Smooth muscle cell (in vitro differentiated cells): Measurements from ENCODE around the gene SORCS1. TPM values are rescaled to one million over a fixed set of nuclear protein-coding genes. Genes with fewer than 3 reads are reported as not detected.
A peak's percentile ranks its signal among the peaks of the same experiment; 100 is the strongest.

ENCODE experiments used
- DNase-seq: peaks from one replicate; lab custom pipeline; 2025; ENCODE audit not compliant: unreplicated experiment; lab: John Stamatoyannopoulos, UW
- H2AFZ ChIP-seq: fragments of 200-600 bp; sonication (generic); 2 replicates; pipeline ENCODE4 v1.6.0; 2016; ENCODE audit warnings: antibody characterized with exemption, low read depth, mild to moderate bottlenecking
- H3F3A ChIP-seq: fragments of 200-600 bp; sonication (generic); 2 replicates; pipeline ENCODE4 v1.6.0; 2017; ENCODE audit warnings: antibody characterized with exemption, low read depth
- H3K27ac ChIP-seq: fragments of 200-600 bp; sonication (generic); 2 replicates; pipeline ENCODE4 v1.5.1; 2016; ENCODE audit warnings: low read depth, mild to moderate bottlenecking
- H3K27me3 ChIP-seq: fragments of 200-600 bp; sonication (generic); 2 replicates; pipeline ENCODE4 v1.6.1; 2016; ENCODE audit warnings: low read depth, mild to moderate bottlenecking
- H3K36me3 ChIP-seq: fragments of 200-600 bp; sonication (generic); 2 replicates; pipeline ENCODE4 v1.5.1; 2016; ENCODE audit warnings: low read depth
- H3K4me1 ChIP-seq: fragments of 200-600 bp; sonication (generic); 2 replicates; pipeline ENCODE4 v1.5.1; 2016; ENCODE audit warnings: low read depth
- H3K4me2 ChIP-seq: fragments of 200-600 bp; sonication (generic); 2 replicates; pipeline ENCODE4 v1.6.0; 2016; ENCODE audit warnings: mild to moderate bottlenecking
- H3K4me3 ChIP-seq: fragments of 200-600 bp; sonication (generic); 2 replicates; pipeline ENCODE4 v1.5.1; 2016; ENCODE audit warnings: mild to moderate bottlenecking
- H3K79me2 ChIP-seq: fragments of 200-600 bp; sonication (generic); 2 replicates; pipeline ENCODE4 v1.6.0; 2016; ENCODE audit warnings: low read depth, mild to moderate bottlenecking
- H3K9ac ChIP-seq: fragments of 200-600 bp; sonication (generic); 2 replicates; pipeline ENCODE4 v1.6.0; 2016; ENCODE audit warnings: low read depth
- H3K9me3 ChIP-seq: fragments of 200-600 bp; sonication (generic); replicated peaks from 2 replicates; pipeline ENCODE4 v1.5.1; 2016; ENCODE audit warnings: low read depth
- H4K20me1 ChIP-seq: fragments of 200-600 bp; sonication (generic); 2 replicates; pipeline ENCODE4 v1.6.0; 2016; ENCODE audit warnings: low read depth
- CTCF ChIP-seq: fragments of 200-600 bp; sonication (generic); IDR thresholded peaks from 2 replicates; pipeline ENCODE4 v1.5.1; 2017; ENCODE audit warnings: borderline replicate concordance, mild to moderate bottlenecking, antibody characterized with exemption; ENCODE audit not compliant: insufficient read depth, poor library complexity, severe bottlenecking
- WGBS: methylation state at CpG from one replicate; pipeline ENCODE4 v1.1.7; 2016; ENCODE audit warnings: low lambda C conversion rate; 5-methylcytosine and 5-hydroxymethylcytosine counted together
- polyA plus RNA-seq: library from polyadenylated mRNA; unstranded; fragments of >200 nt; fragmentation: Nextera tagmentation; extraction: Ambion mirVana; gene quantifications from 2 replicates; pipeline ENCODE4 v1.2.1, GENCODE V29; 2016
- total RNA-seq: library from RNA; depleted of rRNA; stranded (reverse); fragments of >200 nt; gene quantifications from 2 replicates; pipeline ENCODE4 v1.2.3, GENCODE V29; 2014

SORCS1 gene
- total and polyA plus RNA-seq, 2 experiments from 2014 or later, result 0.67 TPM; not detected in 1

DNA sequence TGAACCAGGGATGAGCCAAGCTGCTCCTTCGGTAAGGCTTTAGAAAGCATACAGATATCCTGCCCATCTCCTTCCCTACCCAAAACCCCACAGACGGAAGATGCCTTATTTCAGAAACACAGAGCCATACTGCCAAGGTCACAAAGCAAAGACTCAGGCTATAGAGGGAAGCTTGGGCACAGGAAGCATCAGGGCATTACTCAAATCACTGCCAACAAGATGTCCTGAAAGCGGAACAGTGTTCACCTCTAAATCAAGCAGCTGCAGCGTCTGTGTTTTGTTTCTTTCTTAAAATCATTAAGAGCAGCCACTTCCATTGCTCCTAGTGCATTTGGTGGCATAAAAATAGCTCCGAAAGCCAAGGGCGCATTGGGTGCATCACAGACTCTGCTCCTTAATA, 307.3 kb downstream of the SORCS1 start:
- Histone ChIP-seq H3K36me3 (no peaks in the 10 kb centered on the region), H3K79me2 (no peaks in the 10 kb centered on the region), H2AFZ (no peak overlapping the region), H3K27me3 (peaks cover 1% of the 10 kb centered on the region), H3K4me1 (no peaks in the 10 kb centered on the region), H3K4me3 (no peak overlapping the region), H3F3A (no peaks in the 10 kb centered on the region), H3K27ac (no peak overlapping the region), H3K9ac (no peak overlapping the region), H3K4me2 (no peak overlapping the region), H3K9me3 (no peaks in the 10 kb centered on the region), H4K20me1 (no peaks in the 10 kb centered on the region)
- WGBS, result 94% methylated on average over 6 of the region's 6 CpGs
- no peak for TF ChIP-seq CTCF
- DNase-seq, result no peak

GRCh38 chr10:106836933-106837663, 327.4 kb downstream of the SORCS1 start:
- Histone ChIP-seq H2AFZ (no peak overlapping the region), H3K9ac (no peak overlapping the region), H3K36me3 (no peaks in the 10 kb centered on the region), H3K4me3 (no peak overlapping the region), H3K79me2 (no peaks in the 10 kb centered on the region), H3K27me3 (no peaks in the 10 kb centered on the region), H4K20me1 (no peaks in the 10 kb centered on the region), H3K27ac (peak overlapping the region; percentile 51), H3K4me1 (peaks cover 13% of the 10 kb centered on the region), H3K9me3 (no peaks in the 10 kb centered on the region), H3K4me2 (peak overlapping the region; percentile 38), H3F3A (no peaks in the 10 kb centered on the region)
- no peak for DNase-seq
- TF ChIP-seq CTCF, result no peak
- WGBS, result 57% methylated on average over 2 of the region's 2 CpGs

GRCh38 chr10:106832846-106833245, 331.7 kb downstream of the SORCS1 start:
- 92% methylated on average over 1 of the region's 1 CpG for WGBS
- Histone ChIP-seq H3F3A (no peaks in the 10 kb centered on the region), H3K79me2 (no peaks in the 10 kb centered on the region), H3K4me2 (no peak overlapping the region), H3K4me1 (peaks cover 11% of the 10 kb centered on the region), H3K27ac (no peak overlapping the region), H3K27me3 (no peaks in the 10 kb centered on the region), H2AFZ (no peak overlapping the region), H3K36me3 (no peaks in the 10 kb centered on the region), H3K9ac (no peak overlapping the region), H4K20me1 (no peaks in the 10 kb centered on the region), H3K9me3 (no peaks in the 10 kb centered on the region), H3K4me3 (no peak overlapping the region)
- TF ChIP-seq CTCF, result no peak
- DNase-seq, result no peak

- H3K27ac ChIP-seq, result no peak overlapping the region
- TF ChIP-seq CTCF, result no peak
- H3K4me2 ChIP-seq, result no peak overlapping the region
- H4K20me1 ChIP-seq, result no peaks in the 10 kb centered on the region
- H2AFZ ChIP-seq, result no peak overlapping the region
- DNase-seq, result no peak
- H3K27me3 ChIP-seq, result no peaks in the 10 kb centered on the region
- WGBS, result 89% methylated on average over 8 of the region's 8 CpGs
- no peak overlapping the region for H3K9ac ChIP-seq
- no peaks in the 10 kb centered on the region for H3K9me3 ChIP-seq
- no peaks in the 10 kb centered on the region for H3K79me2 ChIP-seq
- no peaks in the 10 kb centered on the region for H3K36me3 ChIP-seq
- H3K4me1 ChIP-seq, result no peaks in the 10 kb centered on the region
- no peak overlapping the region for H3K4me3 ChIP-seq
- H3F3A ChIP-seq, result no peaks in the 10 kb centered on the region
These were observed 334.0 kb downstream of the SORCS1 start for GRCh38 chr10:106830471-106830870.
